GM21360 (cell line): ENCODE results near the gene LGALS1.

Source experiments
- ATAC-seq: cut with Tn5 transposase; IDR thresholded peaks from one replicate; pipeline ENCODE4 v1.9.1; 2021; ENCODE audit warnings: mild to moderate bottlenecking, moderate library complexity; ENCODE audit not compliant: unreplicated experiment

LGALS1 gene

GRCh38 chr22:37674951-37675929, at the start of gene LGALS1:
Gene LGALS1, plus strand, starts transcription at chr22:37675636. Its CDS starts 67 bp downstream, at chr22:37675703.
- peak; percentile 41 for ATAC-seq

GRCh38 chr22:37625737-37626136, 49.7 kb upstream of the LGALS1 start:
- ATAC-seq = no peak

- no peak for ATAC-seq
Measured at GRCh38 chr22:37626144-37626543, 49.3 kb upstream of the LGALS1 start.

- no peak for ATAC-seq
Measured at GRCh38 chr22:37626556-37627075, 48.8 kb upstream of the LGALS1 start.

- no peak for ATAC-seq
Measured at GRCh38 chr22:37627121-37627520, 48.3 kb upstream of the LGALS1 start.

GRCh38 chr22:37627545-37627944, 47.9 kb upstream of the LGALS1 start:
- ATAC-seq = no peak

- ATAC-seq = no peak
Measured at GRCh38 chr22:37628830-37629229, 46.6 kb upstream of the LGALS1 start.

- no peak for ATAC-seq
Measured at GRCh38 chr22:37629928-37630327, 45.5 kb upstream of the LGALS1 start.

GRCh38 chr22:37630839-37631435, 44.5 kb upstream of the LGALS1 start:
- ATAC-seq = no peak

- ATAC-seq = no peak
Measured at GRCh38 chr22:37631448-37632173, 43.8 kb upstream of the LGALS1 start.

GRCh38 chr22:37632174-37633088, 43.0 kb upstream of the LGALS1 start:
- no peak for ATAC-seq

GRCh38 chr22:37633089-37633624, 42.3 kb upstream of the LGALS1 start:
- peak; percentile 45 for ATAC-seq

- peak; percentile 50 for ATAC-seq
Measured at GRCh38 chr22:37633625-37634416, 41.6 kb upstream of the LGALS1 start.

- ATAC-seq = no peak
Measured at GRCh38 chr22:37634417-37634924, 41.0 kb upstream of the LGALS1 start.

- no peak for ATAC-seq
Measured at GRCh38 chr22:37635157-37635556, 40.3 kb upstream of the LGALS1 start.

- ATAC-seq = no peak
Measured at GRCh38 chr22:37636186-37636948, 39.1 kb upstream of the LGALS1 start.

GRCh38 chr22:37636949-37637273, 38.5 kb upstream of the LGALS1 start:
- ATAC-seq = no peak

- ATAC-seq = no peak
Measured at GRCh38 chr22:37638391-37639069, 36.9 kb upstream of the LGALS1 start.
